ENCODE measurements around the gene GUCA2A.

GUCA2A gene

DNA sequence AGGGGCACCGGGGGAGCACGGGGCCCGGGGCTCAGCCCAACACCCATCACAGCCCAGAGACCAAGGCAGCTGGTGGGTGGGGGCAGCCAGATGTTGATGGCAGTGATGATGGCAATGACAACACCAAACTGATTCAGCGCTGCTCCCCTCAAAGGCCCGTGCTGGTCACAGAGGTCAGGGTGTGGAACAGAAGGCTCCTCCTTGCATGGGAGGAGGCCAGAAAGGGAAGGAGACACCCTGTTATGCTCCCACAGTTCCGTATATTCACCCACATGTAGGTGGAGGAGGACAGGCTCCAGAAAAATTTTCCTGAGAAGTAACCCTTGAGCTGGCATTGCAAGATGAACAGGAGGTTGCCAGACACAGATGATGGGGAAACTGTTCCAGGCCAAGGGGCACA, 10.9 kb downstream of the GUCA2A start:
- no peak for DNase-seq

DNA sequence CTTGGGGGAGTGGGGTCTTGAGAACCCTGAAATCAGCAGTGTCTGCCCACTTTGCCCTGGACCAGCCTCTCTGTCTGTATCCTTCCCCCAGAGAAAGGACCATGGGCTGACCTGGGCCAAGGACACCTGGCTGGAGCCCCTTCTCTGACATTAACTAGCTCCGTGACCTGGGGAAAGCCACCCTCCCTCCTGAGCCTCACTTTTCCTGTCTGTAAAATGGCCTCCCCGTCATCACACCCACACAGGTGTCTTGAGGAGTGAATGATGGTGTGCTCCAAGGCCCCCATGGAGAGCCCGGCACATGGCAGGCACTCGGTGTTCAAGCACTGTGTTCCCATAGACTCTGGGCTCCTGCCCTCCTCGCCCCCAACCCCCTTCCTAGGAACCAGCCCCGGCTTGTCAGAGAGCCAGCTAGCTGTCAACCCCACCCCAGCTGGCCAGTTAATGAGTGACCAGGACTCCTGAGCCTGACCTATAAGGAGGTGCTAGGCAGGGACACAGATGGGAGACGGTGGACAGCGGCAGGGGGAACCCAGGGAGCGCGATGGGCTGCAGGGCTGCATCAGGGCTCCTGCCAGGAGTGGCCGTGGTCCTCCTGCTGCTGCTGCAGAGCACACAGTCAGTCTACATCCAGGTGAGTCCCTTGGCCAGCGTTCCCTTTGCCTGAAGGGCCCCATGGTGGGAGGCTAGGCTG, 11.5 kb downstream of the GUCA2A start, which contains the start of gene GUCA2B:
TSS of gene GUCA2B (plus strand) at position 504 of the 694 bp plus-strand sequence. CDS start at position 545, 41 bp downstream.
- DNase-seq, result no peak

- no peak for DNase-seq
These were observed 12.4 kb downstream of the GUCA2A start for GRCh38 chr1:42152119-42152518.

- DNase-seq, result no peak
These were observed 13.9 kb downstream of the GUCA2A start for GRCh38 chr1:42150651-42151050.

GRCh38 chr1:42148166-42148565, 16.4 kb downstream of the GUCA2A start:
- DNase-seq, result no peak

GRCh38 chr1:42146626-42147320, 17.8 kb downstream of the GUCA2A start:
- peak; percentile 70 for DNase-seq

GRCh38 chr1:42145764-42146625, 18.6 kb downstream of the GUCA2A start:
- DNase-seq, result no peak

DNA sequence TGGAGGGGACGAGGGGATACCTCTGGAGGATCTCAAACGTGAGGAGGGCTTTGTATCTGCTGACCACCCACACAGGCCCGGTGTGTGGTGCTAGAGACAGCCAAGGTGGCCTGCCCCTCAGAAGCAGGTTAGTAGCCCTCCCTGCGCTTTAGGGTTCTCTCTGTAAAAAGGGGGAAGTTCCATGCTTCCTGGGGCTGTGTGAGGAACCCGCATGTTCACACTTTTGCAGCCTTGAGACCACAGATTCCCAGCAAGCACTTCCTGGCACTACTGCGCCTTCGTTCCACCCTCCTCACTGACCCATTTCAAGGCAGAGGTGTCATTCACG, 19.2 kb downstream of the GUCA2A start:
- DNase-seq, result no peak

- no peak for DNase-seq
These were observed 19.7 kb downstream of the GUCA2A start for GRCh38 chr1:42144711-42145388.

DNA sequence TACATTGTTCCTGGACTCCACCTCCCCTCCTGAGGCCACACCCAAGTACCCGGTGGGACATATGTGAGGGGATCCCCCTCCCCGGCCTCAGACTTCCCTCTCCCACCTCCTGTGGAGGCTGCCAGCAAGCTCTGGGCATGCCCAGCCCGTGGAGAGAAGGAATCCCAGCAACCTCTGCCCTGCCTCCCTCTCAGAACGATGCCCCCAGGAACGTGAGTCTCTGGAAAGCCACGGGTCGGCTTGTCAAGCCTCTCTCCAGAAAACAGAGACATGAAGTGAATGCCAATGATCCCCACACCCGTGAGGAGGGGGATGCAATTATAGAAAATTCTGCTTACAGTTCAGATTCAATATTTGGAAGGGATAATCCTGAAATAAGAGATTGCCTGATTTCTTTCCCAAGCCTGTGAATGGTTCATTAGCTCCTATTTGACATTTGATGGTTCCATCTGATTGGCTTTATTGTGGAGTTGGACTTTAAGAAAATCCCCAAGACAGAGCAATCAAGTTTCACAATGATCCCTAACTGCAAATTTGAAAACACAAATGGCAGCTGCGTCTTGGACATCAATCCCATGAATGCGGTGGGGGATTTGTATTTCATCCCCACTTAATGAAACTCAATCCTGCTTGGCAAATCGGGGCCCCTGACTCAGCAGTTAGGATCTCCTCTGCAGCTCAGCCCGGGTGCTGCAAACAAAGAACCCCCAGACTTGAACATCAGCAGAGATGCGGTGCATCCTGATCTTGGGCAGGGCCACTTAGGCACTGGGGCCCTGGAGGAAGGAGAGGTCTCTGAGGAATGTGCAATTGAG, 20.4 kb downstream of the GUCA2A start:
- no peak for DNase-seq

GRCh38 chr1:42142894-42143675, 21.5 kb downstream of the GUCA2A start:
- DNase-seq, result no peak

DNA sequence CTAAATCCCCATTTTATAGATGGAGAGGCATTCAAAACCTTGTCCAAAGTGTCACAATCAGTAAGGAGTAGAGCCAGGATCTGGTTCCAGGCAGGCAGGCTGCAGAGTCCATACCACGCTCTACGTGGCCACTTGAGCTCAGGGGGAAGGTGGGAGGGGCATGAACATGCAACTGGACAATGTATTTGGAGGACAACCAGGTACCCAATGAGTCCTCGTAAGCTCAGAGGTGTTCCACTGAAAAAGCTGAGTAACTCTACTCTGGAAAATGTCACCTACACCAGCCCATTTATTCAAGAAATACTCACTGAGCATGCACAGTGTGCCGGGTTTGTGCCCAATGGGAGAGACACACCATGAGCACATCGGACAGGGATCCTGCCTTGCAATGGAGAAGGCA, 22.6 kb downstream of the GUCA2A start:
- no peak for DNase-seq

DNA sequence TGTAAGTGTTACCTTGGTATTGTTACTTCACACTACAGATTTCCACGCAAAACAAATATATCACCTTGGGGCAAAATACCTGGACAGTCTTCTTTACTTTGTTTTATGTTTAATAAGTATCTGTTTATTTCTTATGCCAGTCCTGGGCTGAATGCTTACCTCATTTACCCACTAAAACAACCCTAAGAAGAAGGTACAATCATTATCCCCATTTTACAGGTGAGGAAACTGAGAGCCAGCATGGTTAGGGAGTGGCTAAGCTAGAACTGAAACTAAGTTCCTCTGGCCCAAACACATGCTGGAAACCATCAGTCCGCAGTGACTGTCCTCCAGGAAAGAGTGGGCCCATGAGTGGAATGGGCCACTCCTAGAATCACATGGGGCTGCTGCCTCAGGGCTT, 24.4 kb downstream of the GUCA2A start:
- no peak for DNase-seq

DNA sequence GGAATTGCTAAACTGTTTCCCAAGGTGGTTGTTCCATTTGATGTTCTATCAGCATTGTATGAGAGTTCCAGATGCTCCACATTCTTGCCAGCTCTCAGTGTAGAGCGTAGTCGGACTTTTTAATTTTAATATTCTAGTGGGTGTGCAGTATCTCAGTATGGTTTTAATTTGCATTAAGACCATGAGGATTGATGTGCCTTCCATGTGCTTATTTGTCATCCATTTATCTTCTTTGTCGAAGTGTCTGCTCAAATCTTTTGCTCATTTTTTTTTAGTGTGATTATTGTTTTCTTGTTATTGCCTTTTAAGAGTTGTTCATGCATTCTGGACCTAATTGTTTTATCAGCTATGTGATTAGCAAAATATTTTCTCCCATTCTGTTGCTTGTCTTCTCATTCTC, 25.1 kb downstream of the GUCA2A start:
- DNase-seq, result no peak

DNA sequence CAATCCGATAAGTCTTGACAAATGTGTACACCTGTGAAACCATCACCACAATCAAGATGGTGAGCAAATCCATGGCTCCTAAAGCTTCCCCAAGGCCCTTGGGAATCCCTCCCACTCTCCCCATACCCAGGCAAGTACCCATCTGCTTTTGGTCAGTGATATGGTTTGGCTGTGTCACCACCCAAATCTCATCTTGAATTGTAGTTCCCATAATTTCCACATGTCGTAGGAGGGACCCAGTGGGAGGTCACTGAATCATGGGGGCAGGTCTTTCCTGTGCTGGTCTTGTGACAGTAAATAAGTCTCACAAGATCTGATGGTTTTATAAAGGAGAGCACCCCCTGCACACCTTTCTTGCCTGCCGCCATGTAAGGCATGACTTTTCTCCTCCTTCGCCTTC, 26.0 kb downstream of the GUCA2A start:
- no peak for DNase-seq

- DNase-seq, result no peak
These were observed 26.8 kb downstream of the GUCA2A start for GRCh38 chr1:42137766-42138165.

DNA sequence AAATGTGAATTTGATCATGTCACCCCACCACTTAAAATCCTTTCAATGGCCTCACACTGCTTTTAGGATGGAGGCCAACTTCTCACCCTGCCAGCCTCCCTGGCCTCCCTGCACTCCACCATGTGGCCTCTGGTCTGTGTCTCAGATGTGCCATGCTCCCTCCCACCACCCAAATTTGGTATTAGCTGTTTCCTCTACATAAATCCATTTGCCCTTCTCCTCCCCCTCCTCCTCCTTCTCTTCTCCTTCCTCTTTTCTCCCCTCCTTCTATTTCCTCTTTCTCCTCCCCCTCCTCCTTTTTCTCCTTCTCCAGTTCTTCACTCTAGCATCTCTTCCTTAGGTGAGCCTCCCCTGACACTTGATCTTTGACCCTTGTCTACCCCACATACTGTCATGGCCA, 28.1 kb downstream of the GUCA2A start:
- no peak for DNase-seq

GRCh38 chr1:42135426-42135825, 29.1 kb downstream of the GUCA2A start:
- DNase-seq, result no peak

GRCh38 chr1:42133809-42134526, 30.6 kb downstream of the GUCA2A start:
- no peak for DNase-seq

GRCh38 chr1:42133390-42133789, 31.2 kb downstream of the GUCA2A start:
- DNase-seq, result no peak

Data from CD4-positive, alpha-beta T cell treated with Interleukin-17A for 1 hour (primary cell).